ENCODE results near the gene SUCLG2.
A peak's percentile ranks its signal among the peaks of the same experiment; 100 is the strongest.

SUCLG2 gene

DNA sequence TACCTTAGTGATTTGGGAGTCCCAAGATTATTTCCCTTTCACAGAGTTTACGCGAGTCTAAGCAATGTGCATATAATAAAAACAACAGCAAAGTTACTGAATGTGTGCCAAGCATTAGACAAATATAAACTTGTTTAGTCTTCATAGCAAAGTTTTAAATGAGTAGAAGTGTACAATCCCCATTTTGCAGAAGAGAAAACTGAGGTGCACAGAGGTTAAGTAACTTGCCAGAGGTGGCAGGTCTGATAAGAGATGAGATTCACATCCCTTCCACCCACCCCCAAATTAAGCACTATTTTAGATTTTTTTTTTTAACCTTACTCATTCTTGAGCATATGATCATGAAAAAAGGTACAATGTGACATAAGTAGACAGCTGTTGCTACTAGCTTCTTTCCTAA, 2.2 kb upstream of the SUCLG2 start:
- no peak overlapping the region for H3K23ac ChIP-seq (ENCODE audit: low read length)
- no peak overlapping the region for H2BK5ac ChIP-seq (ENCODE audit: low read length)
- no peaks in the 10 kb centered on the region for H3K79me2 ChIP-seq (ENCODE audit: control insufficient read depth, insufficient read depth, low read length)
- H4K8ac ChIP-seq (ENCODE audit: low read depth, low read length), result no peak overlapping the region
- no peak overlapping the region for H2BK120ac ChIP-seq (ENCODE audit: low read depth, low read length)
- H3K9ac ChIP-seq (ENCODE audit: low read length), result no peak overlapping the region
- no peaks in the 10 kb centered on the region for H3K79me1 ChIP-seq (ENCODE audit: low read length)
- no peak overlapping the region for H3K56ac ChIP-seq (ENCODE audit: low read length)
- no peaks in the 10 kb centered on the region for H3K36me3 ChIP-seq (ENCODE audit: control insufficient read depth, insufficient read depth, low read length)
- no peak overlapping the region for H3K4me2 ChIP-seq (ENCODE audit: low read length)
- no peak overlapping the region for H4K5ac ChIP-seq (ENCODE audit: low read length)
- no CpG with 5 or more reads among the region's 2 CpGs for WGBS (ENCODE audit: extremely low coverage, insufficient coverage, low lambda C conversion rate)
- no peak overlapping the region for H2AK5ac ChIP-seq (ENCODE audit: low read length)
- H3K18ac ChIP-seq (ENCODE audit: low read length), result no peak overlapping the region
- H2BK15ac ChIP-seq (replicated peaks; ENCODE audit: low read depth), result no peak overlapping the region
- H3K27me3 ChIP-seq (ENCODE audit: insufficient read depth, low read length, poor library complexity), result no peaks in the 10 kb centered on the region
- no peak for DNase-seq
- H3K4me3 ChIP-seq (ENCODE audit: low read length), result no peak overlapping the region
- no peak overlapping the region for H3K4ac ChIP-seq (ENCODE audit: low read depth, low read length)
- H3K27ac ChIP-seq (ENCODE audit: low read depth, low read length), result no peak overlapping the region
- H3K4me1 ChIP-seq (ENCODE audit: control insufficient read depth, low read depth, low read length), result peaks cover 4% of the 10 kb centered on the region

DNA sequence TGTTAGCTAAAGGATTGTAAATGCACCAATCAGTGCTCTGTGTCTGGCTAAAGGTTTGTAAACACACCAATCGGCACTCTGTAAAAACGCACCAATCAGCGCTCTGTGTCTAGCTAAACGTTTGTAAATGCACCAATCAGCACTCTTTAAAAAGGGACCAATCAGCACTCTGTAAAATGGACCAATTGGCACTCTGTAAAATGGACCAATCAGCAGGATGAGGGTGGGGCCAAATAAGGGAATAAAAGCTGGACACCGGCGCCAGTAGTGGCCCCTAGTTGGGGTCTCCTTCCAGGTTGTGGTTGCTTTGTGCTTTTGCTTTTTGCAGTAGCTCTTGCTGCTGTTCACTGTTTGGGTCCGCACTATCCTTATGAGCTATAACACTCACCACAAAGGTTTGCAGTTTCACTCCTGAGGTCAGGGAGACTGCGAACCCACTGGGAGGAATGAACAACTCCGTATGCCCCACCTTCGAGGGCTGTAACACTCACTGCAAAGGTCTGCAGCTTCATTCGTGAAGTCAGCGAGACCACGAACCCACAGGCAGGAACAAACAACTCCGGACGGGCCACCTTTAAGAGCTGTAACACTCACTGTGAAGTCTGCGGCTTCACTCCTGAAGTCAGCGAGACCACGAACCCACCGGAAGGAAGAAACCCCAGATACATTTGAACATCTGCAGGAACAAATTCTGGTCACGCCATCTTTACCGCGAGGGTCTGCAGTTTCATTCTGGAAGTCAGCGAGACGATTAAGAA, 1.1 kb upstream of the SUCLG2 start:
- Histone ChIP-seq H3K4me2 (ENCODE audit: low read length) (no peak overlapping the region), H3K79me2 (ENCODE audit: control insufficient read depth, insufficient read depth, low read length) (no peaks in the 10 kb centered on the region), H3K79me1 (ENCODE audit: low read length) (peaks cover 2% of the 10 kb centered on the region), H3K27ac (ENCODE audit: low read depth, low read length) (no peak overlapping the region), H3K36me3 (ENCODE audit: control insufficient read depth, insufficient read depth, low read length) (no peaks in the 10 kb centered on the region), H3K27me3 (ENCODE audit: insufficient read depth, low read length, poor library complexity) (no peaks in the 10 kb centered on the region), H3K56ac (ENCODE audit: low read length) (no peak overlapping the region), H2AK5ac (ENCODE audit: low read length) (no peak overlapping the region), H3K4me3 (ENCODE audit: low read length) (no peak overlapping the region), H3K4me1 (ENCODE audit: control insufficient read depth, low read depth, low read length) (peaks cover 2% of the 10 kb centered on the region), H4K8ac (ENCODE audit: low read depth, low read length) (no peak overlapping the region), H2BK5ac (ENCODE audit: low read length) (no peak overlapping the region), H3K9ac (ENCODE audit: low read length) (no peak overlapping the region), H3K18ac (ENCODE audit: low read length) (no peak overlapping the region), H3K23ac (ENCODE audit: low read length) (no peak overlapping the region), H4K5ac (ENCODE audit: low read length) (no peak overlapping the region), H3K4ac (ENCODE audit: low read depth, low read length) (no peak overlapping the region), H2BK120ac (ENCODE audit: low read depth, low read length) (no peak overlapping the region), H2BK15ac (replicated peaks; ENCODE audit: low read depth) (no peak overlapping the region)
- WGBS (ENCODE audit: extremely low coverage, insufficient coverage, low lambda C conversion rate), result no CpG with 5 or more reads among the region's 24 CpGs
- DNase-seq, result no peak

DNA sequence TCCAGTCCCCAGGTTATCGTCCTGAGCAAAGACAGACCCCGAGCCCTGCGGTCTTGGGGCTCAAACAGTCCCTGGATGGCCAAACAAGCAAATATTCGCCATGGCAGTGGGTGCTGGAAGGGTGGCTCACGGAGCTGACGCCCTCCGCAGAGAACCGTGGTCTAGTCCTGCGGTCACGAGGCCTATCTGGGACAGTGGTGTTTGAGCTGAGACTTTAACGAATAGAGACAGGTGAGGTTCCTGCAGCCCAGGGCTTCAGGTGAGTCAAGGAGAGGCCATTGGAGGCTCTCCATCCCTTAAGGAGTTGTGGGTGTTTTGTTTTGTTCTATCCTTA, 399 bp upstream of the SUCLG2 start:
- Histone ChIP-seq H3K27ac (ENCODE audit: low read depth, low read length) (peak overlapping the region; percentile 59), H3K4me3 (ENCODE audit: low read length) (no peak overlapping the region), H3K56ac (ENCODE audit: low read length) (peak overlapping the region; percentile 89), H4K5ac (ENCODE audit: low read length) (no peak overlapping the region), H3K36me3 (ENCODE audit: control insufficient read depth, insufficient read depth, low read length) (no peaks in the 10 kb centered on the region), H3K4ac (ENCODE audit: low read depth, low read length) (no peak overlapping the region), H3K18ac (ENCODE audit: low read length) (peak overlapping the region; percentile 31), H3K79me2 (ENCODE audit: control insufficient read depth, insufficient read depth, low read length) (no peaks in the 10 kb centered on the region), H2BK120ac (ENCODE audit: low read depth, low read length) (no peak overlapping the region), H2BK5ac (ENCODE audit: low read length) (peak overlapping the region; percentile 7), H2AK5ac (ENCODE audit: low read length) (no peak overlapping the region), H3K4me1 (ENCODE audit: control insufficient read depth, low read depth, low read length) (peaks cover 2% of the 10 kb centered on the region), H3K23ac (ENCODE audit: low read length) (no peak overlapping the region), H4K8ac (ENCODE audit: low read depth, low read length) (no peak overlapping the region), H3K27me3 (ENCODE audit: insufficient read depth, low read length, poor library complexity) (no peaks in the 10 kb centered on the region), H3K9ac (ENCODE audit: low read length) (peak overlapping the region; percentile 65), H3K79me1 (ENCODE audit: low read length) (peaks cover 2% of the 10 kb centered on the region), H2BK15ac (replicated peaks; ENCODE audit: low read depth) (no peak overlapping the region), H3K4me2 (ENCODE audit: low read length) (peak overlapping the region; percentile 37)
- no peak for DNase-seq
- WGBS (ENCODE audit: extremely low coverage, insufficient coverage, low lambda C conversion rate), result no CpG with 5 or more reads among the region's 11 CpGs

DNA sequence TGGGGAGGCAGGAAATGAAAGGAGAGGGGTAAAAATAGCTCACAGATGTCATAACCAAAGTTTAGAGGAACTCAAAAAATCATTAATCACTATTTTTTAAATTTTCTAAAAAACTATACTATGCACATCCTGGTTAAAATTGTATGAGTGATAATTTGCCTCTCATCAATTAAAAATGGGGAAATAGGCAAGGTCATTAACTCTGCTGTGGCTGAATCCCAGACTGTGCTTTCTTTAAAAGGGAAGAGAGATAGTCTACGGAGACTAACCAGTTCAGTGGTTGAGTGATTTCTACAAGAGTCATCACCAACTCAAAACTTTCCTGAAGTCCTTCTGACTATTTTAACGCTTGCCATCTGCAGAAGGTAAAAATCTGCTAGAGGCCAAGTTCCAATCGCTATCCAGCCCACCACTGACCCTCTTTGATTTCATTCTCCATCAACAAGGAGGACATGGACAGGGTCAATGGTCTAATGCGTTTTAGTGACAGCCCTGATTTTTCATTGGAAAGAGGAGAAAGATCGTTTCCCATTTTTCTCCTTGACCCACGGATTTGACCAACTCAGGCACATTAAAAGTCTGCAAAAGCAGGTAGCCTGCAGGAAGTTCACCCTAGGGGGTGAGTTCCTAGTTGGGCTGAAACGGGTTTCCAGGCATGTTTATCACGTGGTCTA, 850 bp downstream of the SUCLG2 start:
- Histone ChIP-seq H2AK5ac (ENCODE audit: low read length) (no peak overlapping the region), H3K27me3 (ENCODE audit: insufficient read depth, low read length, poor library complexity) (no peaks in the 10 kb centered on the region), H3K9ac (ENCODE audit: low read length) (peak overlapping the region; percentile 82), H3K4ac (ENCODE audit: low read depth, low read length) (peak overlapping the region; percentile 21), H3K18ac (ENCODE audit: low read length) (peak overlapping the region; percentile 93), H2BK120ac (ENCODE audit: low read depth, low read length) (no peak overlapping the region), H3K23ac (ENCODE audit: low read length) (no peak overlapping the region), H3K79me1 (ENCODE audit: low read length) (peaks cover 2% of the 10 kb centered on the region), H3K4me2 (ENCODE audit: low read length) (peak overlapping the region; percentile 39), H4K8ac (ENCODE audit: low read depth, low read length) (no peak overlapping the region), H3K27ac (ENCODE audit: low read depth, low read length) (peak overlapping the region; percentile 90), H2BK5ac (ENCODE audit: low read length) (no peak overlapping the region), H3K79me2 (ENCODE audit: control insufficient read depth, insufficient read depth, low read length) (no peaks in the 10 kb centered on the region), H3K36me3 (ENCODE audit: control insufficient read depth, insufficient read depth, low read length) (no peaks in the 10 kb centered on the region), H2BK15ac (replicated peaks; ENCODE audit: low read depth) (no peak overlapping the region), H3K4me1 (ENCODE audit: control insufficient read depth, low read depth, low read length) (peaks cover 2% of the 10 kb centered on the region), H4K5ac (ENCODE audit: low read length) (no peak overlapping the region), H3K4me3 (ENCODE audit: low read length) (peak overlapping the region; percentile 56), H3K56ac (ENCODE audit: low read length) (peak overlapping the region; percentile 88)
- no peak for DNase-seq
- no CpG with 5 or more reads among the region's 8 CpGs for WGBS (ENCODE audit: extremely low coverage, insufficient coverage, low lambda C conversion rate)

DNA sequence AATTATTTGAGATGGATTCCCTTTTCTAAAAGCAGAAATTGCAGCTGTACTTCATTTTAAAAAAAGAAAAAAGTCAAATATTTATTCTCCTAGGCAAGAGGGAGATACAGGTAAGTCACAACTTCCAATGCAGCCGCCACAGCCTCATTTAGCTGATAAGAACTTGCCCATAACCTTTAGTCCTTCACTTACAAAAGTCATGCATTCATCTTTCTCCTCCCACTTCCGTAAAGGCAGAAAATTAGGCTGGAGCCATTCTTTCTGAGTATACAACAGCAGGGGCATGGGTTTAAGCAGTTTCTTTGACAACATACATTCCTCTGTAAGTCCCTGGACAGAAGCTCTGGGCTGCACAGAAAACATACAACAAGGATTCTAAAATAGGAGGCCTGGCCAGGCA, 4.3 kb downstream of the SUCLG2 start:
- no peak overlapping the region for H3K56ac ChIP-seq (ENCODE audit: low read length)
- H2BK15ac ChIP-seq (replicated peaks; ENCODE audit: low read depth), result no peak overlapping the region
- H3K79me1 ChIP-seq (ENCODE audit: low read length), result peaks cover 2% of the 10 kb centered on the region
- no peak overlapping the region for H4K8ac ChIP-seq (ENCODE audit: low read depth, low read length)
- no peak overlapping the region for H4K5ac ChIP-seq (ENCODE audit: low read length)
- H3K79me2 ChIP-seq (ENCODE audit: control insufficient read depth, insufficient read depth, low read length), result no peaks in the 10 kb centered on the region
- no peak overlapping the region for H3K4me3 ChIP-seq (ENCODE audit: low read length)
- H3K9ac ChIP-seq (ENCODE audit: low read length), result no peak overlapping the region
- no peak overlapping the region for H3K4ac ChIP-seq (ENCODE audit: low read depth, low read length)
- no peaks in the 10 kb centered on the region for H3K36me3 ChIP-seq (ENCODE audit: control insufficient read depth, insufficient read depth, low read length)
- H2BK120ac ChIP-seq (ENCODE audit: low read depth, low read length), result no peak overlapping the region
- H3K4me1 ChIP-seq (ENCODE audit: control insufficient read depth, low read depth, low read length), result peaks cover 2% of the 10 kb centered on the region
- no peak overlapping the region for H3K4me2 ChIP-seq (ENCODE audit: low read length)
- no peak overlapping the region for H2BK5ac ChIP-seq (ENCODE audit: low read length)
- H3K27ac ChIP-seq (ENCODE audit: low read depth, low read length), result no peak overlapping the region
- H3K27me3 ChIP-seq (ENCODE audit: insufficient read depth, low read length, poor library complexity), result no peaks in the 10 kb centered on the region
- DNase-seq, result no peak
- H3K18ac ChIP-seq (ENCODE audit: low read length), result no peak overlapping the region
- H2AK5ac ChIP-seq (ENCODE audit: low read length), result no peak overlapping the region
- H3K23ac ChIP-seq (ENCODE audit: low read length), result no peak overlapping the region
- no CpG with 5 or more reads among the region's 2 CpGs for WGBS (ENCODE audit: extremely low coverage, insufficient coverage, low lambda C conversion rate)
